D721Med (cell line): ENCODE results near the gene USP40.

ENCODE experiments used
- DNase-seq: peaks from one replicate; pipeline ENCODE4 v3.0.0; 2011; ENCODE audit warnings: low spot score; ENCODE audit not compliant: insufficient read length
- FAIRE-seq: peaks from 2 replicates; lab custom pipeline; 2011; peaks lifted over from hg19 to GRCh38; lab: Jason Lieb, UNC
- CTCF ChIP-seq: IDR thresholded peaks from 2 replicates; pipeline ENCODE4 v1.5.1; 2012; ENCODE audit warnings: mild to moderate bottlenecking, control low read depth; ENCODE audit not compliant: insufficient read depth; ENCODE audit errors: missing control alignments

USP40 gene

GRCh38 chr2:233474308-233475160 lies 92.0 kb downstream of the USP40 start:
- TF ChIP-seq CTCF: no peak
- no peak for FAIRE-seq
- DNase-seq: peak; percentile 20

- FAIRE-seq (no peak), DNase-seq (no peak)
- no peak for TF ChIP-seq CTCF
Measured at GRCh38 chr2:233473878-233474277, 92.7 kb downstream of the USP40 start.

GRCh38 chr2:233473386-233473791 lies 93.2 kb downstream of the USP40 start:
- TF ChIP-seq CTCF: no peak
- FAIRE-seq (no peak), DNase-seq (no peak)

GRCh38 chr2:233471291-233472035 lies 95.1 kb downstream of the USP40 start:
- FAIRE-seq (no peak), DNase-seq (no peak)
- no peak for TF ChIP-seq CTCF

GRCh38 chr2:233470839-233471238 lies 95.7 kb downstream of the USP40 start:
- DNase-seq (no peak), FAIRE-seq (no peak)
- TF ChIP-seq CTCF: no peak

GRCh38 chr2:233470011-233470687 lies 96.4 kb downstream of the USP40 start:
- TF ChIP-seq CTCF: no peak
- DNase-seq (no peak), FAIRE-seq (no peak)
